AG04449 (cell line): ENCODE results near the gene RAB27B.
"Not testable (repeated sequence)": the region's sequence is repeated elsewhere in the genome, so short reads cannot be mapped to it uniquely, and the experiment has no call there.

Experiments
- CTCF ChIA-PET: fragments of 350-600 bp; formaldehyde crosslinking; extraction: SDS; loops from one replicate; lab custom pipeline; 2021; ENCODE audit warnings: antibody characterized with exemption; lab: Yijun Ruan, JAX
- POLR2A ChIA-PET: fragments of 400-600, 350-600 bp; formaldehyde crosslinking; extraction: SDS; loops from one replicate; lab custom pipeline; 2020; ENCODE audit warnings: antibody characterized with exemption, inconsistent platforms; lab: Yijun Ruan, JAX
- DNase-seq: peaks from one replicate; pipeline ENCODE4 v3.0.0-alpha.2; 2010; ENCODE audit warnings: low read depth, low spot score
- H3K4me3 ChIP-seq: 2 replicates; pipeline ENCODE4 v1.5.1; 2011; ENCODE audit warnings: low read depth, mild to moderate bottlenecking, control low read depth, low read length
- CTCF ChIP-seq: IDR thresholded peaks from one replicate; pipeline ENCODE4 v1.5.1; 2011; ENCODE audit warnings: mild to moderate bottlenecking, moderate library complexity, low read length, control low read depth, inconsistent platforms; ENCODE audit not compliant: insufficient read depth; ENCODE audit errors: missing control alignments

The RAB27B gene

GRCh38 chr18:54852780-54853675 is 24.8 kb downstream of the RAB27B start:
- no peak overlapping the region for H3K4me3 ChIP-seq
- no peak for DNase-seq
- no peak for TF ChIP-seq CTCF
- CTCF ChIA-PET: no interaction called here
- POLR2A ChIA-PET: no interaction called here

- POLR2A ChIA-PET, H3K4me3 ChIP-seq, DNase-seq: not testable (repeated sequence)
- CTCF ChIA-PET: interaction anchor here (1.2 to 1.8 kb wide), 2 partner anchors 14 to 26 kb away, joined by 3 read pairs; no protein-coding TSS in a partner anchor
Observed at GRCh38 chr18:54855050-54855449, 26.8 kb downstream of the RAB27B start.

GRCh38 chr18:54856105-54856646 is 27.9 kb downstream of the RAB27B start:
- DNase-seq: no peak
- ChIA-PET POLR2A (no interaction called here), CTCF (interaction anchor here (1.2 to 1.8 kb wide), 2 partner anchors 13 to 27 kb away, joined by 3 read pairs; no protein-coding TSS in a partner anchor)
- H3K4me3 ChIP-seq: no peak overlapping the region
- TF ChIP-seq CTCF: no peak

- POLR2A ChIA-PET: interaction anchor here (0.8 kb wide), 1 partner anchor 9 kb away, joined by 3 read pairs; no protein-coding TSS in a partner anchor
- no peak overlapping the region for H3K4me3 ChIP-seq
- CTCF ChIA-PET: no interaction called here
- DNase-seq: no peak
- no peak for TF ChIP-seq CTCF
Observed at GRCh38 chr18:54857499-54857898, 29.2 kb downstream of the RAB27B start.

- no peak overlapping the region for H3K4me3 ChIP-seq
- DNase-seq: no peak
- TF ChIP-seq CTCF: no peak
- ChIA-PET CTCF (interaction anchor here (0.5 kb wide), 1 partner anchor 413 kb away, joined by 3 read pairs; no protein-coding TSS in a partner anchor), POLR2A (no interaction called here)
Observed at GRCh38 chr18:54859667-54860421, 31.6 kb downstream of the RAB27B start.

GRCh38 chr18:54860941-54861340 is 32.7 kb downstream of the RAB27B start:
- ChIA-PET POLR2A (no interaction called here), CTCF (no interaction called here)
- no peak overlapping the region for H3K4me3 ChIP-seq
- DNase-seq: no peak
- TF ChIP-seq CTCF: no peak
